AG04449 (cell line): ENCODE measurements around the gene GNB1.

ENCODE experiments used
- CTCF ChIA-PET: fragments of 350-600 bp; formaldehyde crosslinking; extraction: SDS; loops from one replicate; lab custom pipeline; 2021; ENCODE audit warnings: antibody characterized with exemption; lab: Yijun Ruan, JAX
- POLR2A ChIA-PET: fragments of 400-600, 350-600 bp; formaldehyde crosslinking; extraction: SDS; loops from one replicate; lab custom pipeline; 2020; ENCODE audit warnings: antibody characterized with exemption, inconsistent platforms; lab: Yijun Ruan, JAX
- DNase-seq: peaks from one replicate; pipeline ENCODE4 v3.0.0-alpha.2; 2010; ENCODE audit warnings: low read depth, low spot score
- H3K4me3 ChIP-seq: 2 replicates; pipeline ENCODE4 v1.5.1; 2011; ENCODE audit warnings: low read depth, mild to moderate bottlenecking, control low read depth, low read length
- CTCF ChIP-seq: IDR thresholded peaks from one replicate; pipeline ENCODE4 v1.5.1; 2011; ENCODE audit warnings: mild to moderate bottlenecking, moderate library complexity, low read length, control low read depth, inconsistent platforms; ENCODE audit not compliant: insufficient read depth; ENCODE audit errors: missing control alignments

The GNB1 gene

GRCh38 chr1:1833916-1834325 is 57.0 kb downstream of the GNB1 start:
- no peak for DNase-seq
- ChIA-PET CTCF (interaction anchor here (1.0 kb wide), 1 partner anchor 13 kb away, joined by 5 read pairs; no protein-coding TSS in a partner anchor), POLR2A (no interaction called here)
- H3K4me3 ChIP-seq, result no peak overlapping the region
- TF ChIP-seq CTCF, result no peak

DNA sequence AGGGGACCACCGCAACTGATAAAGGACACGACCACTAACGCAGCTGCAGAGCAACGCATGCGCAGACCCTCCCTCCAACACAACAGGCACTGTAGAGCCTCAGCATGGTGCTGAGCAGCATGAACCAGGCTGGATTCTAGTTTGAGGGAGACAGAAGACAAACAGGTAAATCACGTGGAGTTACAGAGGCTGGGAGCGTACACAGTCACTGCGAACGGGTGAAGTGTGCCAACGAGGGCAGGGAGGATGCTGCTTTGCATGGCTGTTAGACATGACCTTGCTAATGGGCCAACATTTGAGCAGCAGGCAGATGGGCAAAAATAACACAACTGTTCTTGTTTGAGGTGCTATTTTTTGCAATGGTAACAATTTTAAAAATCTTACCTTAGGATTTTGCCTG is 57.4 kb downstream of the GNB1 start:
- ChIA-PET POLR2A (no interaction called here), CTCF (interaction anchor here (1.0 kb wide), 1 partner anchor 12 kb away, joined by 5 read pairs; no protein-coding TSS in a partner anchor)
- no peak for TF ChIP-seq CTCF
- no peak overlapping the region for H3K4me3 ChIP-seq
- no peak for DNase-seq

DNA sequence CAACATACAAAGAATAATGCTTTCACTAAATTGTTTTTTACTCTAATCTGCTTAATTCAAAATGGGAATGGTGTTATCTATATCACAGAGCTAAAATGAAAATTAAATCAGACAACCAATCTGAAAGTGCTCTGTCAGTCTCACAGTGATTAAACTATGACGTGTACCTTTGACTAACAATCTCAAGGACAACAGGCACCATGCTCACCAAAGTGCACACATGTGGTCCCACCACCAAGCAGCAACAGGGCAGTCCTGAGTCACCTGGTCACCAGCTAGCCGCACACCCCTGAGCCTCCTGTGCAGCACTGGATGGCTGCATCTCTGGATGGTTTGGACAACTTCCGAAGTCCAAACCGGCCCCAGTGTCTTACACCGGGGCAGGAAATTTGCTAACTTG is 58.1 kb downstream of the GNB1 start:
- ChIA-PET POLR2A (no interaction called here), CTCF (no interaction called here)
- H3K4me3 ChIP-seq, result no peak overlapping the region
- no peak for TF ChIP-seq CTCF
- no peak for DNase-seq

DNA sequence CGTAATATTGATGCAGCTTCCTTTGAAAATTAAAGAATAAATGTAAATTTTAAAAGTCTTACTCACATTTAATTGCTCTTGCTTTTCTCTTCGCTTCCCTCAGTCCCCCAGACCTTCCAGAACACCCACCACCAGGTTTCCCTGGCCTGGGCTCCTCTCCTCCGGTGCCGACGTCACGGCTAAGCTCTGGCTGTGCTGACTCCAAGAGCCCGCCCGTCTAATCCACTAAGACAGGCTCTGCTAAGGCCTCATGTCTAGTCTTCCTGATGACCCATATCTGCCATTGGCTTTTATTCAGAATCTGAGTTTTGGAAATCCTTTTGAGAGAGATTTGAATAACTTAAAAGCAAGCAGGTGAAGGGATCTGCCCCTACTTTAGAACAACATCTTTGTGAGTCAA is 58.7 kb downstream of the GNB1 start:
- POLR2A ChIA-PET, result no interaction called here
- CTCF ChIA-PET, result interaction anchor here (1.2 kb wide), 2 partner anchors 20 to 74 kb away, joined by 3 to 5 read pairs; no protein-coding TSS in a partner anchor
- no peak for DNase-seq
- H3K4me3 ChIP-seq, result no peak overlapping the region
- TF ChIP-seq CTCF, result no peak

GRCh38 chr1:1827089-1827848 is 63.6 kb downstream of the GNB1 start:
- TF ChIP-seq CTCF, result no peak
- no peak overlapping the region for H3K4me3 ChIP-seq
- ChIA-PET CTCF (interaction anchor here (1.1 to 2.4 kb wide), 3 partner anchors 12 to 81 kb away, joined by 3 to 5 read pairs (median 4); no protein-coding TSS in a partner anchor), POLR2A (interaction anchor here (0.9 kb wide), 1 partner anchor 44 kb away, joined by 3 read pairs; no protein-coding TSS in a partner anchor)
- no peak for DNase-seq

- ChIA-PET CTCF (interaction anchor here (1.1 to 2.4 kb wide), 3 partner anchors 12 to 82 kb away, joined by 3 to 5 read pairs (median 4); no protein-coding TSS in a partner anchor), POLR2A (interaction anchor here (0.9 kb wide), 1 partner anchor 44 kb away, joined by 3 read pairs; no protein-coding TSS in a partner anchor)
- H3K4me3 ChIP-seq, result no peak overlapping the region
- no peak for DNase-seq
- TF ChIP-seq CTCF, result no peak
Observed at GRCh38 chr1:1826356-1827088, 64.4 kb downstream of the GNB1 start.
